HEK293 (cell line): ENCODE results near the gene FTO.
A peak's percentile ranks its signal among the peaks of the same experiment; 100 is the strongest.

Experiments
- CTCF ChIA-PET: fragments of 350-600 bp; formaldehyde crosslinking; extraction: SDS; loops from one replicate; lab custom pipeline; 2021; ENCODE audit warnings: antibody characterized with exemption; lab: Yijun Ruan, JAX
- POLR2A ChIA-PET: fragments of 300-600 bp; formaldehyde crosslinking; extraction: SDS; loops from one replicate; lab custom pipeline; 2020; ENCODE audit warnings: antibody characterized with exemption, inconsistent platforms; lab: Yijun Ruan, JAX
- H3K27ac ChIP-seq: fragments of 200-500 bp; sonication (Bioruptor generic); 2 replicates; pipeline ENCODE4 v1.5.1; 2014; ENCODE audit warnings: low read depth, low read length, control low read depth, inconsistent platforms; ENCODE audit errors: extremely low read depth
- H3K36me3 ChIP-seq, 2 experiments: fragments of 200-500 bp in 1 of 2; sonication (Bioruptor generic) in 1 of 2; 1 replicate in 1 of 2; 2 replicates in 1 of 2; pipeline ENCODE4 v1.5.1; 2014 to 2017; ENCODE audit warnings: inconsistent platforms in 2 of 2, low read length in 2 of 2; ENCODE audit not compliant: control insufficient read depth in 2 of 2, insufficient read depth in 1 of 2
- H3K4me1 ChIP-seq: fragments of 200-500 bp; sonication (Bioruptor generic); 2 replicates; pipeline ENCODE4 v1.5.1; 2014; ENCODE audit warnings: mild to moderate bottlenecking, low read length, inconsistent platforms; ENCODE audit not compliant: control insufficient read depth, insufficient read depth
- H3K4me3 ChIP-seq: 2 replicates; pipeline ENCODE4 v1.5.1; 2011; ENCODE audit warnings: low read depth, mild to moderate bottlenecking, control low read depth, low read length, moderate library complexity
- H3K9me3 ChIP-seq: fragments of 200-500 bp; sonication (Bioruptor generic); 2 replicates; pipeline ENCODE4 v1.5.1; 2014; ENCODE audit warnings: low read depth, low read length, inconsistent platforms; ENCODE audit not compliant: control insufficient read depth, insufficient read depth
- ATF2 ChIP-seq: fragments of 450-650 bp; formaldehyde crosslinking; IDR thresholded peaks from 2 replicates; pipeline ENCODE4 v1.5.1; 2016; ENCODE audit warnings: missing biosample characterization, missing genetic modification characterization, low read depth
- IKZF3 ChIP-seq: fragments of 450-650 bp; IDR thresholded peaks from 2 replicates; pipeline ENCODE4 v1.5.0; 2018; ENCODE audit warnings: missing biosample characterization, mild to moderate bottlenecking, missing genetic modification characterization, moderate library complexity
- KLF10 ChIP-seq: fragments of 450-650 bp; IDR thresholded peaks from 2 replicates; pipeline ENCODE4 v1.5.1; 2018; ENCODE audit warnings: missing biosample characterization, mild to moderate bottlenecking, missing genetic modification characterization
- MZF1 ChIP-seq: fragments of 450-650 bp; formaldehyde crosslinking; IDR thresholded peaks from 2 replicates; pipeline ENCODE4 v1.5.1; 2017; ENCODE audit warnings: missing biosample characterization, missing genetic modification characterization, borderline replicate concordance
- ZFP37 ChIP-seq: fragments of 450-650 bp; formaldehyde crosslinking; IDR thresholded peaks from 2 replicates; pipeline ENCODE4 v1.5.1; 2016; ENCODE audit warnings: missing biosample characterization, missing genetic modification characterization
- ZNF114 ChIP-seq: fragments of 450-650 bp; formaldehyde crosslinking; IDR thresholded peaks from 2 replicates; pipeline ENCODE4 v1.5.0; 2017; ENCODE audit warnings: missing biosample characterization, missing genetic modification characterization
- ZNF202 ChIP-seq: fragments of 450-650 bp; formaldehyde crosslinking; IDR thresholded peaks from 2 replicates; pipeline ENCODE4 v1.5.1; 2016; ENCODE audit warnings: missing biosample characterization, missing genetic modification characterization, borderline replicate concordance
- ZNF211 ChIP-seq: fragments of 450-650 bp; formaldehyde crosslinking; IDR thresholded peaks from 2 replicates; pipeline ENCODE4 v1.5.1; 2016; ENCODE audit warnings: low read depth, missing biosample characterization, missing genetic modification characterization
- ZNF324 ChIP-seq: fragments of 450-650 bp; formaldehyde crosslinking; IDR thresholded peaks from 2 replicates; pipeline ENCODE4 v1.5.1; 2016; ENCODE audit warnings: missing biosample characterization, missing genetic modification characterization
- ZNF37A ChIP-seq: fragments of 450-650 bp; IDR thresholded peaks from 2 replicates; pipeline ENCODE4 v1.5.1; 2018; ENCODE audit warnings: missing biosample characterization, missing genetic modification characterization
- ZNF391 ChIP-seq: fragments of 450-650 bp; formaldehyde crosslinking; IDR thresholded peaks from 2 replicates; pipeline ENCODE4 v1.5.1; 2016; ENCODE audit warnings: low read depth, missing biosample characterization, missing genetic modification characterization, borderline replicate concordance
- ZNF629 ChIP-seq: fragments of 450-650 bp; formaldehyde crosslinking; IDR thresholded peaks from 2 replicates; pipeline ENCODE4 v1.5.1; 2017; ENCODE audit warnings: missing biosample characterization, missing genetic modification characterization
- ZNF664 ChIP-seq: fragments of 450-650 bp; formaldehyde crosslinking; IDR thresholded peaks from 2 replicates; pipeline ENCODE4 v1.5.1; 2016; ENCODE audit warnings: missing biosample characterization, missing genetic modification characterization
- ZNF830 ChIP-seq: fragments of 450-650 bp; IDR thresholded peaks from 2 replicates; pipeline ENCODE4 v1.5.0; 2018; ENCODE audit warnings: missing biosample characterization, missing genetic modification characterization, low read depth, mild to moderate bottlenecking, moderate library complexity
- ZSCAN18 ChIP-seq: fragments of 450-650 bp; formaldehyde crosslinking; IDR thresholded peaks from 2 replicates; pipeline ENCODE4 v1.5.1; 2016; ENCODE audit warnings: missing biosample characterization, missing genetic modification characterization
- ZSCAN4 ChIP-seq: fragments of 450-650 bp; formaldehyde crosslinking; IDR thresholded peaks from 2 replicates; pipeline ENCODE4 v1.5.1; 2017; ENCODE audit warnings: missing biosample characterization, missing genetic modification characterization

Gene FTO

GRCh38 chr16:54156349-54156748 is 452.4 kb downstream of the FTO start:
- Histone ChIP-seq H3K36me3 (no peaks in the 10 kb centered on the region), H3K27ac (no peak overlapping the region), H3K4me3 (no peak overlapping the region), H3K9me3 (no peaks in the 10 kb centered on the region), H3K4me1 (no peaks in the 10 kb centered on the region)
- TF ChIP-seq ZFP37 (tag by site-specific recombination) (no peak), ZSCAN4 (tag by site-specific recombination) (peak; percentile 95)
- POLR2A ChIA-PET, result no interaction called here
- CTCF ChIA-PET, result no interaction called here

- Histone ChIP-seq H3K27ac (no peak overlapping the region), H3K9me3 (no peaks in the 10 kb centered on the region)
- TF ChIP-seq ZNF830 (tag by site-specific recombination) (no peak), ZNF664 (no peak), IKZF3 (tag by site-specific recombination) (no peak), ZNF629 (no peak)
- TF ChIP-seq, all 188 proteins: peak for 0
- H3K4me3 ChIP-seq, result no peak overlapping the region
- CTCF ChIA-PET, result no interaction called here
- no peaks in the 10 kb centered on the region for H3K36me3 ChIP-seq
- no peaks in the 10 kb centered on the region for H3K4me1 ChIP-seq
- POLR2A ChIA-PET, result no interaction called here
Observed at GRCh38 chr16:54158986-54159385, 455.0 kb downstream of the FTO start.

GRCh38 chr16:54159490-54160080 is 455.6 kb downstream of the FTO start:
- H3K4me3 ChIP-seq, result no peak overlapping the region
- ChIA-PET POLR2A (no interaction called here), CTCF (no interaction called here)
- H3K4me1 ChIP-seq, result no peaks in the 10 kb centered on the region
- no peak for TF ChIP-seq ATF2 (tag by site-specific recombination)
- TF ChIP-seq ZNF391 (tag by site-specific recombination), result no peak
- no peak for TF ChIP-seq ZNF324 (tag by site-specific recombination)
- H3K9me3 ChIP-seq, result no peaks in the 10 kb centered on the region
- H3K36me3 ChIP-seq, result no peaks in the 10 kb centered on the region
- no peak overlapping the region for H3K27ac ChIP-seq

- no peaks in the 10 kb centered on the region for H3K9me3 ChIP-seq
- H3K27ac ChIP-seq, result no peak overlapping the region
- H3K4me3 ChIP-seq, result no peak overlapping the region
- POLR2A ChIA-PET, result no interaction called here
- H3K36me3 ChIP-seq, result no peaks in the 10 kb centered on the region
- CTCF ChIA-PET, result no interaction called here
- TF ChIP-seq ZSCAN18 (no peak), MZF1 (tag by site-specific recombination) (no peak), ZNF211 (tag by site-specific recombination) (no peak), ZNF202 (no peak), ZNF114 (no peak), KLF10 (tag by site-specific recombination) (no peak), ZNF37A (tag by site-specific recombination) (no peak)
- no peaks in the 10 kb centered on the region for H3K4me1 ChIP-seq
Observed at GRCh38 chr16:54160252-54160860, 456.4 kb downstream of the FTO start.
